ENCODE results near the gene UQCRFS1. TPM values are rescaled to one million over a fixed set of nuclear protein-coding genes. Genes with fewer than 3 reads are reported as not detected.
A peak's percentile ranks its signal among the peaks of the same experiment; 100 is the strongest.

The UQCRFS1 gene
- total RNA-seq, 5 donors from 2014 or later (not counting 1 experiment from before 2014, with no cell fraction given): 17.3 to 24.4 (median 18.6) TPM

DNA sequence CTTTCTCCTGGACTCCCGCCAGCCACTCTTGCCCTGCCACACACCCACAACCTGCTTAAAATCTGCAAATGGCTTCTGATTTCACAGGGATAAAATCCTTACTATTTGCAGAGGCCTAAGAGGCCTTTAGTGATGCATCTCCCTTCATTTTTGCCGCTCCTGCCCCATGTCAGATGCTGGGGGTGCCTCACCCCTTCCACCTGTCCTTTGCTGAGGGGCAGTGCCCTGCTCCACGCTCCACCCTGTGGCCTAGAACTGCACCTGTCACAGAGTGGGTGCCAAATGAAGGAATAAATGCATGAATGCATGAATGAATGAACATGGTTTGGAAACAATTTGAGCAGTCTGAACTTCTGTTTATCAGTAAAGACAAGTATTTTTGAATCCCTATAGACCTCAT is 34.1 kb upstream of the UQCRFS1 start:
- Mint-ChIP-seq H3K27ac (no peak overlapping the region), H3K4me1 (no peaks in the 10 kb centered on the region), H3K27me3 (peaks cover 37 to 44% of the 10 kb centered on the region in 2 donors), H3K36me3 (no peaks in the 10 kb centered on the region), H3K4me3 (no peak overlapping the region), H3K9me3 (no peaks in the 10 kb centered on the region)
- H3K36me3 ChIP-seq (ENCODE audit: control insufficient read depth in 2 of 2, extremely low read depth in 1 of 2, insufficient read depth in 1 of 2, low read length in 1 of 2): no peaks in the 10 kb centered on the region
- ATAC-seq (replicated peaks in 1 of 4) (no peak), DNase-seq (no peak)
- H3K27ac ChIP-seq (ENCODE audit: low read length): no peak overlapping the region
- ChIA-PET CTCF (no interaction called here), POLR2A (no interaction called here)
- 40% methylated on average over 3 of the region's 3 CpGs for WGBS (ENCODE audit: insufficient coverage)
- H3K9me3 ChIP-seq: no peaks in the 10 kb centered on the region
- peaks cover 0 to 36% of the 10 kb centered on the region in 2 experiments for H3K27me3 ChIP-seq (replicated peaks in 1 of 2; ENCODE audit: control insufficient read depth in 2 of 2, extremely low read depth in 1 of 2, insufficient read depth in 2 of 2, low read length in 1 of 2)
- H3K4me3 ChIP-seq (ENCODE audit: control insufficient read depth in 1 of 2, extremely low read depth in 1 of 2, low read length in 1 of 2): no peak overlapping the region
- H3K4me1 ChIP-seq (ENCODE audit: control insufficient read depth in 1 of 2, extremely low read depth in 1 of 2, insufficient read depth in 2 of 2, low read length in 2 of 2): no peaks in the 10 kb centered on the region

DNA sequence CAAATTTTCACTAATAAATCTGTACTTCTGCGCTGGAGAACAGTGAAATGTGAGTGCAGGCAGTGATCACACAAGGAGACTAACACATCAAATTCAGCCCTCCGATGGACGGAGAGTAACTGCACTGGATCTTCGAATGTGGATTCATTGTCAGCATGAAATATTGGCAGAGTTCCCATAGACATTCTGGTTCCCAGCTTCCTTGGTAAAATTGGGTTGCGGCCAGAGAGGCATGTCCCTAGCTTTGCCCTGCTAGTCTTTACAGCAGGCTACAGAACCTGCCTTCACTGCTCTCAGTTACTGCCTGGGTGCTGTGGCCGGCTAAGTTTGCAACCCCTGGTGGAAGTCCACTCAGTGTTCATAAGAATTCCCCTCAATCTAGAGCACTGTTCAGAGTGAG is 32.3 kb upstream of the UQCRFS1 start:
- Mint-ChIP-seq H3K4me1 (no peaks in the 10 kb centered on the region), H3K36me3 (no peaks in the 10 kb centered on the region), H3K27me3 (peaks cover 38 to 49% of the 10 kb centered on the region in 2 donors), H3K4me3 (no peak overlapping the region), H3K9me3 (no peaks in the 10 kb centered on the region), H3K27ac (no peak overlapping the region)
- 76% methylated on average over 6 of the region's 6 CpGs for WGBS (ENCODE audit: insufficient coverage)
- Histone ChIP-seq H3K9me3 (no peaks in the 10 kb centered on the region), H3K27me3 (replicated peaks in 1 of 2; ENCODE audit: control insufficient read depth in 2 of 2, extremely low read depth in 1 of 2, insufficient read depth in 2 of 2, low read length in 1 of 2) (peaks cover 0 to 36% of the 10 kb centered on the region in 2 experiments), H3K4me3 (ENCODE audit: control insufficient read depth in 1 of 2, extremely low read depth in 1 of 2, low read length in 1 of 2) (no peak overlapping the region), H3K27ac (ENCODE audit: low read length) (no peak overlapping the region), H3K36me3 (ENCODE audit: control insufficient read depth in 2 of 2, extremely low read depth in 1 of 2, insufficient read depth in 1 of 2, low read length in 1 of 2) (no peaks in the 10 kb centered on the region), H3K4me1 (ENCODE audit: control insufficient read depth in 1 of 2, extremely low read depth in 1 of 2, insufficient read depth in 2 of 2, low read length in 2 of 2) (no peaks in the 10 kb centered on the region)
- CTCF ChIA-PET: no interaction called here
- POLR2A ChIA-PET: no interaction called here
- ATAC-seq (replicated peaks in 1 of 4): no peak
- DNase-seq: no peak

DNA sequence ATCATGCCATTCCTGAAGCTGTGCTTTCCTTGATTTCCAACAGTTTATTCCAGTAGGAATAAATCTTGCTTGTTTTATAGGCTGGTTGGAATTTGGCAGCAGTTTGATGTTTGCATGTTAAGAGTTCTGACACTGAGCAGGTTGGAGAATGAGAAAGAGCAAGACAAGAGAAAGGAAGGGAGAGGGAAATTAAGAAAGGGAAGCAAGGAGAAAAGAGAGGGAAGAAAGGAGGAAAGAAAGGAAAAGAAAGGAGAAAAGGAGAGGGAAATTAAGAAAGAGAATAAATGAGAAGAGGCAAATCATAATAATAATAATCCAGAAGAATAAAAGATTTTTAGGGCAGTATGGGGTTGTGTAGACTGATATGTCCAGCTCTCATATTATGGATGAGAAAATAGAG is 28.4 kb upstream of the UQCRFS1 start:
- H3K36me3 ChIP-seq (ENCODE audit: control insufficient read depth in 2 of 2, extremely low read depth in 1 of 2, insufficient read depth in 1 of 2, low read length in 1 of 2): no peaks in the 10 kb centered on the region
- ATAC-seq (replicated peaks in 1 of 4): no peak
- H3K9me3 Mint-ChIP-seq: peaks cover 0 to 5% (median under 1%) of the 10 kb centered on the region in 3 donors
- H3K4me3 Mint-ChIP-seq: no peak overlapping the region
- no peaks in the 10 kb centered on the region for H3K9me3 ChIP-seq
- H3K4me1 Mint-ChIP-seq: no peaks in the 10 kb centered on the region
- H3K27me3 Mint-ChIP-seq: peaks cover 25 to 31% of the 10 kb centered on the region in 2 donors
- no peak for DNase-seq
- ChIA-PET POLR2A (no interaction called here), CTCF (no interaction called here)
- H3K27ac Mint-ChIP-seq: no peak overlapping the region
- H3K4me3 ChIP-seq (ENCODE audit: control insufficient read depth in 1 of 2, extremely low read depth in 1 of 2, low read length in 1 of 2): no peak overlapping the region
- H3K27me3 ChIP-seq (replicated peaks in 1 of 2; ENCODE audit: control insufficient read depth in 2 of 2, extremely low read depth in 1 of 2, insufficient read depth in 2 of 2, low read length in 1 of 2): peaks cover 0 to 15% of the 10 kb centered on the region in 2 experiments
- H3K27ac ChIP-seq (ENCODE audit: low read length): no peak overlapping the region
- no peaks in the 10 kb centered on the region for H3K36me3 Mint-ChIP-seq
- H3K4me1 ChIP-seq (ENCODE audit: control insufficient read depth in 1 of 2, extremely low read depth in 1 of 2, insufficient read depth in 2 of 2, low read length in 2 of 2): no peaks in the 10 kb centered on the region

GRCh38 chr19:29239213-29239776 is 26.3 kb upstream of the UQCRFS1 start:
- H3K27ac Mint-ChIP-seq: peak overlapping the region in 1 of 2 donors; percentile 40
- H3K4me3 Mint-ChIP-seq: no peak overlapping the region
- ChIA-PET CTCF (interaction anchor here in 1 of 2 donors (0.6 kb wide), 1 partner anchor 18 kb away, joined by 4 read pairs; no protein-coding TSS in a partner anchor), POLR2A (no interaction called here)
- peaks cover 0 to 22% of the 10 kb centered on the region in 2 experiments for H3K27me3 ChIP-seq (replicated peaks in 1 of 2; ENCODE audit: control insufficient read depth in 2 of 2, extremely low read depth in 1 of 2, insufficient read depth in 2 of 2, low read length in 1 of 2)
- H3K36me3 ChIP-seq (ENCODE audit: control insufficient read depth in 2 of 2, extremely low read depth in 1 of 2, insufficient read depth in 1 of 2, low read length in 1 of 2): no peaks in the 10 kb centered on the region
- no peaks in the 10 kb centered on the region for H3K36me3 Mint-ChIP-seq
- WGBS (ENCODE audit: insufficient coverage): 71% methylated on average over 1 of the region's 2 CpGs
- no peaks in the 10 kb centered on the region for H3K4me1 ChIP-seq (ENCODE audit: control insufficient read depth in 1 of 2, extremely low read depth in 1 of 2, insufficient read depth in 2 of 2, low read length in 2 of 2)
- no peak for DNase-seq
- no peak for ATAC-seq (replicated peaks in 1 of 4)
- no peaks in the 10 kb centered on the region for H3K9me3 ChIP-seq
- H3K4me3 ChIP-seq (ENCODE audit: control insufficient read depth in 1 of 2, extremely low read depth in 1 of 2, low read length in 1 of 2): no peak overlapping the region
- H3K4me1 Mint-ChIP-seq: no peaks in the 10 kb centered on the region
- H3K27me3 Mint-ChIP-seq: peaks cover 20 to 23% of the 10 kb centered on the region in 2 donors
- no peak overlapping the region for H3K27ac ChIP-seq (ENCODE audit: low read length)
- peaks cover 3 to 14% (median 3%) of the 10 kb centered on the region in 3 donors for H3K9me3 Mint-ChIP-seq

GRCh38 chr19:29233591-29233990 is 20.6 kb upstream of the UQCRFS1 start:
- Histone ChIP-seq H3K9me3 (no peaks in the 10 kb centered on the region), H3K27ac (ENCODE audit: low read length) (no peak overlapping the region), H3K36me3 (ENCODE audit: control insufficient read depth in 2 of 2, extremely low read depth in 1 of 2, insufficient read depth in 1 of 2, low read length in 1 of 2) (no peaks in the 10 kb centered on the region), H3K4me1 (ENCODE audit: control insufficient read depth in 1 of 2, extremely low read depth in 1 of 2, insufficient read depth in 2 of 2, low read length in 2 of 2) (no peaks in the 10 kb centered on the region), H3K4me3 (ENCODE audit: control insufficient read depth in 1 of 2, extremely low read depth in 1 of 2, low read length in 1 of 2) (no peak overlapping the region), H3K27me3 (replicated peaks in 1 of 2; ENCODE audit: control insufficient read depth in 2 of 2, extremely low read depth in 1 of 2, insufficient read depth in 2 of 2, low read length in 1 of 2) (peaks cover 0 to 19% of the 10 kb centered on the region in 2 experiments)
- DNase-seq (no peak), ATAC-seq (replicated peaks in 1 of 4) (no peak)
- Mint-ChIP-seq H3K27ac (no peak overlapping the region), H3K4me1 (no peaks in the 10 kb centered on the region), H3K27me3 (peaks cover 4 to 13% of the 10 kb centered on the region in 2 donors), H3K4me3 (no peak overlapping the region), H3K9me3 (peaks cover 3 to 14% (median 5%) of the 10 kb centered on the region in 3 donors), H3K36me3 (no peaks in the 10 kb centered on the region)
- 69% methylated on average over 5 of the region's 5 CpGs for WGBS (ENCODE audit: insufficient coverage)
- CTCF ChIA-PET: no interaction called here
- POLR2A ChIA-PET: no interaction called here

DNA sequence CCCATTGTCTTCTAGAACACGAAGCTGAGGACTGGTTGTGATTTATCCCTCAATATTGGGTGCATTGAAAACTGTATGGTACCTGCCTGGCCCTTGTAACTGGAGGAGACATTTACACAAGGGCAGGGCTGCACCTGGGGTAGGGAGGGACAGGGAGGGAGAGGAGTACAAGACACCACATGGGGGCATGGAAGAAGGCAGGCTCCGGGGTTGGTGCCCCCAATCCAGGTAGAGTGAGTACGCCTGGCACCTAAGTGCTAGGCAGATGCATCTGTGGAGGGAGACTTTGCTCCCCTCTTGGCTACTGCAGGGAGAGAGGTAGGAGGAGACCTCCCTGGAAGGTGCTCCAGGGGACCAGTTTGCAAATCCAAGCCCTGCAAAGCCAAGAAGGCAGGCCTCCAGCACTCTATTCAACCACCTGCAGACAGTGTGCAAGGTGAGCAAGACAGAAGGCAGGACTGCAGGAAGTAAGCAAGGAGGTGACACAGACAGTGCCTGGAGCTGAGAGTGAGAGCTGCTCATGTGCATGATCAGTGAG is 19.4 kb upstream of the UQCRFS1 start:
- H3K27me3 ChIP-seq (replicated peaks in 1 of 2; ENCODE audit: control insufficient read depth in 2 of 2, extremely low read depth in 1 of 2, insufficient read depth in 2 of 2, low read length in 1 of 2): peaks cover 0 to 19% of the 10 kb centered on the region in 2 experiments
- H3K4me3 Mint-ChIP-seq: no peak overlapping the region
- no peaks in the 10 kb centered on the region for H3K4me1 Mint-ChIP-seq
- no peak overlapping the region for H3K27ac ChIP-seq (ENCODE audit: low read length)
- no peak overlapping the region for H3K4me3 ChIP-seq (ENCODE audit: control insufficient read depth in 1 of 2, extremely low read depth in 1 of 2, low read length in 1 of 2)
- peaks cover 3 to 14% (median 5%) of the 10 kb centered on the region in 3 donors for H3K9me3 Mint-ChIP-seq
- CTCF ChIA-PET: no interaction called here
- H3K4me1 ChIP-seq (ENCODE audit: control insufficient read depth in 1 of 2, extremely low read depth in 1 of 2, insufficient read depth in 2 of 2, low read length in 2 of 2): no peaks in the 10 kb centered on the region
- H3K27ac Mint-ChIP-seq: no peak overlapping the region
- peaks cover 3 to 21% of the 10 kb centered on the region in 2 donors for H3K27me3 Mint-ChIP-seq
- ATAC-seq (replicated peaks in 1 of 4) (no peak), DNase-seq (no peak)
- 89% methylated on average over 3 of the region's 3 CpGs for WGBS (ENCODE audit: insufficient coverage)
- no peaks in the 10 kb centered on the region for H3K36me3 ChIP-seq (ENCODE audit: control insufficient read depth in 2 of 2, extremely low read depth in 1 of 2, insufficient read depth in 1 of 2, low read length in 1 of 2)
- POLR2A ChIA-PET: no interaction called here
- no peaks in the 10 kb centered on the region for H3K9me3 ChIP-seq
- no peaks in the 10 kb centered on the region for H3K36me3 Mint-ChIP-seq
